Activated effector memory CD4-positive, alpha-beta T cell treated with anti-CD3 and anti-CD28 coated beads, Interleukin-2, amount 50 U/mL, for 16 hours (primary cell): ENCODE data around the gene FAHD2A.
"Not testable (repeated sequence)": the region's sequence is repeated elsewhere in the genome, so short reads cannot be mapped to it uniquely, and the experiment has no call there.

ENCODE experiments used
- DNase-seq: peaks from one replicate; pipeline ENCODE4 v3.0.0-alpha.2; 2020

FAHD2A gene

GRCh38 chr2:95391641-95392310 lies 10.7 kb upstream of the FAHD2A start:
- no peak for DNase-seq

GRCh38 chr2:95392320-95392719 lies 10.2 kb upstream of the FAHD2A start:
- DNase-seq: no peak

- DNase-seq: no peak
Observed at GRCh38 chr2:95392730-95393455, 9.6 kb upstream of the FAHD2A start.

GRCh38 chr2:95393901-95394300 lies 8.6 kb upstream of the FAHD2A start:
- no peak for DNase-seq

- DNase-seq: no peak
Observed at GRCh38 chr2:95399061-95399460, 3.4 kb upstream of the FAHD2A start.

GRCh38 chr2:95401480-95401879 lies 1.0 kb upstream of the FAHD2A start:
- DNase-seq: no peak

- DNase-seq: not testable (repeated sequence)
Observed at GRCh38 chr2:95402004-95402369, 521 bp upstream of the FAHD2A start.

GRCh38 chr2:95403204-95403721 lies 755 bp downstream of the FAHD2A start:
- peak; percentile 78 for DNase-seq

GRCh38 chr2:95403824-95404223 lies 1.3 kb downstream of the FAHD2A start:
- DNase-seq: not testable (repeated sequence)

- not testable (repeated sequence) for DNase-seq
Observed at GRCh38 chr2:95404676-95405075, 2.2 kb downstream of the FAHD2A start.

- not testable (repeated sequence) for DNase-seq
Observed at GRCh38 chr2:95411239-95411638, 8.7 kb downstream of the FAHD2A start.

GRCh38 chr2:95414015-95414594 lies 11.6 kb downstream of the FAHD2A start:
- DNase-seq: peak; percentile 88

- DNase-seq: not testable (repeated sequence)
Observed at GRCh38 chr2:95415138-95415537, 12.6 kb downstream of the FAHD2A start.

GRCh38 chr2:95415561-95415960 lies 13.1 kb downstream of the FAHD2A start:
- DNase-seq: not testable (repeated sequence)

GRCh38 chr2:95427196-95427867 lies 24.8 kb downstream of the FAHD2A start:
- DNase-seq: not testable (repeated sequence)

GRCh38 chr2:95429748-95430467 lies 27.4 kb downstream of the FAHD2A start:
- DNase-seq: not testable (repeated sequence)

GRCh38 chr2:95433373-95433772 lies 30.9 kb downstream of the FAHD2A start:
- not testable (repeated sequence) for DNase-seq

- DNase-seq: not testable (repeated sequence)
Observed at GRCh38 chr2:95433973-95434372, 31.5 kb downstream of the FAHD2A start.

- DNase-seq: not testable (repeated sequence)
Observed at GRCh38 chr2:95434507-95435076, 32.1 kb downstream of the FAHD2A start.

GRCh38 chr2:95435162-95435871 lies 32.8 kb downstream of the FAHD2A start:
- not testable (repeated sequence) for DNase-seq

GRCh38 chr2:95435872-95436209 lies 33.3 kb downstream of the FAHD2A start:
- DNase-seq: not testable (repeated sequence)
